ENCODE data around the gene PIGL. TPM values are rescaled to one million over a fixed set of nuclear protein-coding genes. Genes with fewer than 3 reads are reported as not detected.
"Not testable (repeated sequence)": the region's sequence is repeated elsewhere in the genome, so short reads cannot be mapped to it uniquely, and the experiment has no call there.

Gene PIGL
- 8.7 TPM for polyA plus RNA-seq (2013, experiment 1 of 2; ENCODE audit: insufficient read length)
- 10.4 TPM for polyA plus RNA-seq (2013, experiment 2 of 2; ENCODE audit: insufficient read length)

DNA sequence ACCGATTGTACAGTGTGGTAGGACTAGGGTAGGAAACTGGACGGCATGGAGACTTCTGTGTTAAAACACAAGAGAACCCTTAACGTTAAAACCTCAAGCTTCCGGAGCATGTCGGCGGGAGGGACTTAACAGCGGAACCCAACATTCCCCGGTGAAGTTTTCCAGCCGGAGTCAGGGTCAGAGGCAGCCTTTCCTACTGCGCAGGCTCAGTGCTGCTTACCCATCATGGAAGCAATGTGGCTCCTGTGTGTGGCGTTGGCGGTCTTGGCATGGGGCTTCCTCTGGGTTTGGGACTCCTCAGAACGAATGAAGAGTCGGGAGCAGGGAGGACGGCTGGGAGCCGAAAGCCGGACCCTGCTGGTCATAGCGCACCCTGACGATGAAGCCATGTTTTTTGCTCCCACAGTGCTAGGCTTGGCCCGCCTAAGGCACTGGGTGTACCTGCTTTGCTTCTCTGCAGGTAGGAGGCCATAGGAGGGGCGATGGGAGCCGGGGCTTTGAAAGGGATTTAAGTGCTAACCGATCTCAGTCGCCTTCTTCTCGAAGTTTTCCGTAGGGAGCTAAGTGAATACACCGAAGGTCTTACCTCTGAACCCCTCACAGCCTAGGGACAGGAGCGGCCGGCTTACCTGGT is at the start of gene PIGL:
Gene PIGL (plus strand): TSS at position 209 of the 634 bp plus-strand sequence. CDS start 17 bp downstream, at position 226.
- peak; percentile 94 for DNase-seq

GRCh38 chr17:16171613-16172012 is 45.4 kb upstream of the PIGL start:
- DNase-seq = peak; percentile 21

DNA sequence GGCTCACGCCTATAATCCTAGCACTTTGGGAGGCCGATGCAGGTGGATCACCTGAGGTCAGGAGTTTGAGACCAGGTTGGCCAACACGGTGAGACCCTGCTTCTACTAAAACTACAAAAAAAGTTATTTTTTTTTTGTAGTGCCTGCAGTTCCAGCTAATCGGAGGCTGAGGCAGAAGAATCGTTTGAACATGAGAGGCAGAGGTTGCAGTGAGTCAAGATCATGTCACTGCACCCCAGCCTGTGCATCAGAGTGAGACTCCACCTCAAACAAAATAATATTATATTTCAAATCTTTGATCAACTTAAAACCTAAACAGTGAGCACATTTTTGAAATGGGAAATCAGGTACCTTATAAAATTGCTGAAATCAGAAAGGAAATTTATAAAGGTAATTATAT is 38.2 kb upstream of the PIGL start:
- peak; percentile 9 for DNase-seq

GRCh38 chr17:16181581-16181980 is 35.4 kb upstream of the PIGL start:
- no peak for DNase-seq

DNA sequence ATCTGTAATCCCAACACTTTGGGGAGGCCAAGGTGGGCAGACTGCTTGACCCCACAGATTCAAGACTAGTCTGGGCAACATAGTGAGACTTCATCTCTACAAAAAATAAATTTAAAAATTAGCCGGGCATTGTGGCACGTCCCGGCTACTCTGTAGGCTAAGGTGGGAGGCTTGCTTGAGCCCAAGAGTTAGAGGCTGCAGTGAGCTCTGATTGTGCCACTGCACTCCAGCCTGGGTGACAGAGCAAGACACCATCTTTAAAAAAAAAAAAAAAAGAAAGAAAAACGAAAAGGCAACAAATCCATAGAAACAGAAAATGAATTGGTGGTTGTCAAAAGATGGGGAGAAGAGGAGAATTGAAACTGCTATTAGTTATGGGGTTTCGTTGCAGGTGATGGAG is 29.4 kb upstream of the PIGL start:
- DNase-seq = no peak

DNA sequence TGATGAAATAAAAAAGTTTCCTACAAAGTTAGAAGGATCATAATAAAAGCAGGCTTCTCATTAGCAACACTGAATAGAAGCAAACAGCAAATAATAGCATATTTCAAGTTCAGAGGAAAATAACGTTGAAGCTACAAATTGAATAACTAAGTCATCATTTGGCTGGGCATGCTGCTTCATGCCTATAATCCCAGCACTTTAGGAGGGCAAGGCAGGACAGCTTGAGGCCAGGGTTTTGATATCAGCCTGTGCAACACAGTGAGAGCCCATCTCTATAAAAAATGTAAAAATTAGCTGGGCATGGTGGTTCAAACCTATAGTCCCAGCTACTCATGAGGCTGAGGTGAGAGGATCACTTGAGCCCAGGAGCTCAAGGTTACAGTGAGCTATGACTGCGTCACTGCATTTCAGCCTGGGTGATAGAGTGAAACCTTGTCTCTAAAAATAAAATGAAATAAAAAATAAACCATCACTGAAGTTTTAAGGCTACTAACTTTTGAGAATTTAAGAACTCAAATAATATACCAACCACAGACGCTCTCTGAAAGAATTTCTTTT is 27.1 kb upstream of the PIGL start:
- DNase-seq = no peak

GRCh38 chr17:16190703-16191360 is 26.2 kb upstream of the PIGL start:
- DNase-seq = no peak

GRCh38 chr17:16191604-16192003 is 25.4 kb upstream of the PIGL start:
- DNase-seq = no peak

DNA sequence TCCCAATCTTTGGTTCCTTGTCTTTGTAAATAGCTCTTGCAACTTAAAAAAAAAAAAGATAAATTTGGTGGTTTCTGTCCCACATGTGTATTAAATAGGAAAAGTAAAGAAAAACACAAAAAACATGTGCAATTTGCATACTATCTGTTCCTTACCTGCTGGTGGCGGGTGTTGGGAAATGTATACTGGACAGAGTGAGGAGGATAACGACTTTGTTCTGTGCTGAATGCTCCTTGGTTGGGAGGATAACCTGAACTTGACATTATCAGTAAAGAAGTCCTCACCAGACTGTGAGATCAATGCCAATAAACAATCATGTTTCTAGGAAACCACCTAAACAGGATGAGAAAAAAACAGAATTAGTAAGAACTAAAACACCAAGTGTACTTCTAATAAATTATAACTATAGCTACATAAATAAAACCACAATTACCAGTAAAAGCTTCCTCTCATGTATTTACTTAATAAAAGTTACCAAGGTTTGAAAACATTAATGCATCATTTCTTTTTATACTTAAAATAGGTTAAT is 22.6 kb upstream of the PIGL start:
- DNase-seq = not testable (repeated sequence)

DNA sequence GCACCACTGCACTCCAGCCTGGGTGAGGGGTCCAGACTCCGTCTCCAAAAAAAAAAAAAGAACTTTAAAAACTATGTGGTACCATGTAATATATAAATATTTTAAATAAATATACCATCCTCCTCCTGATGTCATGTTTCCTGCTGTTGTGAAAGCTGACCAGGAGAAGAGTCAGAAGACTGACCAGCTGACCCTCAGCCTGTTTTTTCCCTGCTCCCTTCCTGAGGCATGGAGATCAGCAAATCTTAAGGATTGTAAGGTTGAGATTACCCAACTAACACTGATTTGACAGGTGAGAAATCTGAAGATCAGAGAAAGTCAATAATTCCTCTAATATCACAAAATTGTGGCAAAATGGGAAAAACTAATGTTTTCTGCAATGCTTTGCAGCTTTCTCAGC is 19.7 kb upstream of the PIGL start:
- DNase-seq = no peak

- no peak for DNase-seq
These were observed 17.9 kb upstream of the PIGL start for GRCh38 chr17:16199093-16199492.

DNA sequence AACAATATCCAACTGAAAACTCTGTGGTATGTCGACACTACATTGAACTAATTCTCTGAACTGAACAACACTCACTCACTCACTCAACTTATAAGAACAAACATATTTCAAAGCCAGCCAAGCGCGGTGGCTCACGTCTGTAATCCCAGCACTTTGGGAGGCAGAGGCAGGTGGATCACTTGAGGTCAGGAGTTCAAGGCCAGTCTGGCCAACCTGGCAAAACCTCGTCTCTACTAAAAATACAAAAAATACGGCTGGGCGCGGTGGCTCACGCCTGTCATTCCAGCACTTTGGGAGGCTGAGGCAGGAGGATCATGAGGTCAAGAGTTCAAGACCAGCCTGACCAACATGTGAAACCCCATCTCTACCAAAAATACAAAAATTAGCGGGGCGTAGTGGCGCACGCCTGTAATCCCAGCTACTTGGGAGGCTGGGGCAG is 15.3 kb upstream of the PIGL start:
- DNase-seq = not testable (repeated sequence)

DNA sequence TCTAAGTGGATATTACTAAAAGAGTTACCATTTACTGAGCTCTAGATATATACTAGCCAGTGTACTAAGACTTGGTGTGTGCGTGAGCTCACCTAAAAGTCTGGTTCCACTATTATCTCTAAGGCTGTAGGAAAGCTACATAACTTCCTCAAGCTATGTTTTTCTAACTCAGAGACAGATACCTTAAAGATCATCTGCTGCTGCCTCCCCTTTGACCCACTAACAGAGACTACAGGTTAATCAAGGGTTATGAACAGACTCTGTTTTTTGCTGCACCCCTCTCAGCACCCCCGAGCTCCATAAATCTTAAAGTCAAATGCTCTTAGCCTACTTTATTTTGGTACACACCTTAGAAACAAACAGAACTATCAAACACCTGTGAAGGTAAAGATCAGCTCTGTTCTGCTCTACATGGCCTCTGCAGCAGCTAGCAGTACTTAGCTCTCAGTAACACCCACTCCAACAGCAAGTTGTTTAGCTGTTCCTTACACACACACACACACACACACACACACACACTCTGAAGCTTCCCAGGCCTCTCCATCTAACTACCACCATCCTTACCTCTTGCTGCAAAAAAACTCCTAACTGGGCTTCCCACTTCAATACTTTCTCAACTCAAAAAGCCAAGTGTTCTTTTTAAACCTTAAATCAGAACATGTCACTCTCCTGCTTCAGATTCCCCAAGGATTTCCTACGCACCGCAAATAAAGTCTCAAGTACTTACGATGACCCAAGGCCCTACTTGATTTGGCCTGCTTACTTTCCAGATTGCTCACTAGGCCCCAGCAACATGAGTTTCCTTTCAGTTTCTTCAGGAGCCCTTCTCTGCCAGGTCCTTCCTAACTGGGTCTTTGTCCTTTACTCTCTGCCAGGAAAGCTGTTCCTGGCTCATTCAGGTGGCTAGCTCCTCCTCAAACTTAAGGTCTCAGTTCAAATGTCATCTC is 14.2 kb upstream of the PIGL start:
- not testable (repeated sequence) for DNase-seq

DNA sequence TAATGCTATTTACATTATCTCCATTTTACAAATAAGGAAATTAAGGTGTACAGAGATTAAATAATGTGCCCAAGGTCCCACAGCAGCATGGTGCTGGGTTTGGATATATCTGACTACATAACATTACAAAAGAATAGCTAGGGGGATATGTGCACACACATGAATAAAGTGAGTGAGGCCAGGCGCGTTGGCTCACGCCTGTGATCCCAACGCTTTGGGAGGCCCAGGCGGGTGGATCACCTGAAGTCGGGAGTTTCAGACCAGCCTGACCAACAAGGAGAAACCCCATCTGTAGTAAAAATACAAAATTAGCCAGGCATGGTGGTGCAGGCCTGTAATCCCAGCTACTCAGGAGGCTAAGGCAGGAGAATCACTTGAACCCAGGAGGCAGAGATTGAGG is 12.2 kb upstream of the PIGL start:
- DNase-seq = not testable (repeated sequence)

DNA sequence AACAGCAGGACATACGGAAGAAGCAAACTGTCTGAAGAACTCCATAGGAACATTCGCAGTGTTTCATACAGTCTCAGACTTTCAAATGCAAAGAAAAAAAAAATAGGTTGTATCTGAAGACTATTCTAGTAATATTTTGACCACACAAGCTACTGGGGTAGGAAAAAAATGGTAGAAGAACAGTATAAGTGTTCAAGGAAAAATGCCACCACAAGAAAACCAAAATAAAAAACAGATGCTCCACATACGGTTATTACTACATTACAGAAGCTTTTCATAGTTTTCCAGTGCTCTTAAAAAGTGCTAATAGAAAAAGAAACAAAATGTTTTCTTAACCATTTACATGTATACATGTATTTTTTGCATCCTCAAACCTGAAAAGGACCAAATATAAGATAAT is 5.4 kb upstream of the PIGL start:
- DNase-seq = no peak

- no peak for DNase-seq
These were observed 4.2 kb upstream of the PIGL start for GRCh38 chr17:16212793-16213192.

- DNase-seq = peak; percentile 16
These were observed 2.6 kb upstream of the PIGL start for GRCh38 chr17:16214190-16215001.

GRCh38 chr17:16215002-16215272 is 2.1 kb upstream of the PIGL start:
- DNase-seq = peak; percentile 31

DNA sequence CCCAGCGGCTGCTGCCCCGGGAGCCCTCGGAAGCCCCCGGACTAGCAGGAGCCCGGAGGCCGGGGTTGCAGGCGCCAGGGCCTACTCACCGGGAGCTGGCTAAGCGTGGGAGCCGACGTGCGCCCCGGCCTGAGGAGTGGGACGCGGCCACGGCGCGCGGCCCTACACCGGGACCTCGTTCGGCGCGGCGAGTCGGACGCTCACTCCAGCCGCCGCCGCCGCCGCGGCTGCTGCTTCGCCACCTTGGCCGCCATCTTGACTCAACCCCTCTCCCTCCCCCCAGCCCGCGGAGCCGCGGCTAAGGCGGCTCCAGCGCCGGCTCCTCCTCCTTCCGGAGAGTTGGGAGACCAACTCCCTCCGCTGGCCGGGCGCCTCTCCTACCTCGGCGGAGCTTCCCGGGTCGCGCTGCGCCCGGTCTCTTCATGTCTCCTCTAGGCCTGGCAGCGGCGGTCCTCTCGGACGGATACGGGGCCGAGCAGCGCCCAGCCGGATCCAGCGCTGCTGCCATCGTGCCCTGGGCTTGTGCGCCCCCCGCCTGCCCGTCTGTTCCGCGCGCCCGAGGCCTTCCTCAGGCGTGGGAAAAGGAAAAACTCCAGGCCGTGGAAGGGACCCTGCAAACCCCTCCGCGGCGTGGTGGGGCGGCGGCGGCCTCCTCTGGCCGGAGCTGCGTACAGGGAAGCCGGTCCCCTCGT is 1.6 kb upstream of the PIGL start, which contains the start of gene NCOR1:
Gene NCOR1 (minus strand): TSS at position 262 of the 692 bp plus-strand sequence. CDS start 20,965 bp downstream, outside the sequence.
- peak; percentile 95 for DNase-seq

GRCh38 chr17:16215965-16216316 is 1.1 kb upstream of the PIGL start:
- DNase-seq = no peak
